ENCODE measurements around the gene TSTD2.

DNA sequence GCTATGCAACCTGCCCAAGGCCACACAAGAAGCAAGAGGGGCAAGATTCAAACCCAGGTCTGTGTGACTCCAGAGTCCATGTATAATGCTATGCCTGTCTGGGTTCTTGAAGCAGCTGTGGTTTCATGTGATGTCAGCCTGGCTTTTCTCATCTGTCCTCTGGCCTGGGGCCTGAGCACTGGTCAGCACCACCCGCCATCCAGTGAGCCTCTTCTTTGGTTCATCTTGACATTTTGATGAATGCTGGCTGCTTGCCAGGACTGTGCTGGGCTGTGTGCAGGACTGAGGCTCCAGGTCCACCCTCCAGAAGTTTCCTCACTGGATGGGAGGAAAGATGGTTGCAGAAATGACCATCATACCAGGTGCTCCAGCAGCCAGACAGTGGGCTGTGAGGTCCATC is 61.5 kb downstream of the TSTD2 start:
- no peak for TF ChIP-seq CTCF (IDR thresholded peaks at IDR 0.05; ENCODE audit: low read length)
- TF ChIP-seq EZH2phosphoT487 (IDR thresholded peaks at IDR 0.05; ENCODE audit: low read length) = no peak
- TF ChIP-seq EZH2 (optimal IDR thresholded peaks at IDR 0.05; ENCODE audit: low read depth, low read length) = no peak

All from MM.1S (cell line).